Measurements from ENCODE around the gene RRAGC.

Gene RRAGC

DNA sequence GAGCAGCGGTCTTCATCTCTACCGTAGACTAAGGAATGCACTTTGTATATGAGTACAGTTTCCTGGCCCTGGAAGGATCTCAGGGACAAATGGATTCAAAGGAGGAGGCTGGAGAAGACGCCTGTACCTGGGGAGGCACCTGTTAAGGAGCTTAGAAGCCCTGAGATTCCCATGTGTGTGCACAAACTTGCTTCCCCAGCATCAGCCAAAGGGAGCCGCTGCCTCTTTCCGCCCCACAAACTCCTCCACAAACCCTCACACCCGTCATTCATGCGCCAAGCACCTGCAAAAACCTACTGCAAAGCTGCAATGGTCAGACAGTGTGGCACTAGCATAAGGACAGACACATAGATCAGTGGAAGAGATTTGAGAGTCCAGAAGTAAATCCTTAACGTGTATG is 54.5 kb downstream of the RRAGC start:
- Histone ChIP-seq H3K27me3 (ENCODE audit: insufficient read depth, low read length, poor library complexity) (peaks cover 1% of the 10 kb centered on the region), H3K36me3 (ENCODE audit: insufficient read depth, low read length) (no peaks in the 10 kb centered on the region), H3K79me2 (ENCODE audit: insufficient read depth, low read length) (no peaks in the 10 kb centered on the region), H4K20me1 (ENCODE audit: insufficient read depth, low read length) (no peaks in the 10 kb centered on the region), H3K4me3 (ENCODE audit: low read depth in 1 of 2, low read length in 2 of 2) (no peak overlapping the region), H3K27ac (ENCODE audit: low read length) (no peak overlapping the region), H2AFZ (ENCODE audit: low read depth, low read length) (no peak overlapping the region), H3K9me3 (ENCODE audit: insufficient read depth, low read length, severe bottlenecking) (no peaks in the 10 kb centered on the region), H3K4me1 (ENCODE audit: insufficient read depth, low read length) (no peaks in the 10 kb centered on the region), H3K9ac (ENCODE audit: low read depth, low read length) (no peak overlapping the region), H3K4me2 (ENCODE audit: insufficient read depth, low read length) (no peak overlapping the region)
- no peak for ATAC-seq (ENCODE audit: insufficient read depth, low read depth)
- no peak for DNase-seq
- TF ChIP-seq, protein P1, sequence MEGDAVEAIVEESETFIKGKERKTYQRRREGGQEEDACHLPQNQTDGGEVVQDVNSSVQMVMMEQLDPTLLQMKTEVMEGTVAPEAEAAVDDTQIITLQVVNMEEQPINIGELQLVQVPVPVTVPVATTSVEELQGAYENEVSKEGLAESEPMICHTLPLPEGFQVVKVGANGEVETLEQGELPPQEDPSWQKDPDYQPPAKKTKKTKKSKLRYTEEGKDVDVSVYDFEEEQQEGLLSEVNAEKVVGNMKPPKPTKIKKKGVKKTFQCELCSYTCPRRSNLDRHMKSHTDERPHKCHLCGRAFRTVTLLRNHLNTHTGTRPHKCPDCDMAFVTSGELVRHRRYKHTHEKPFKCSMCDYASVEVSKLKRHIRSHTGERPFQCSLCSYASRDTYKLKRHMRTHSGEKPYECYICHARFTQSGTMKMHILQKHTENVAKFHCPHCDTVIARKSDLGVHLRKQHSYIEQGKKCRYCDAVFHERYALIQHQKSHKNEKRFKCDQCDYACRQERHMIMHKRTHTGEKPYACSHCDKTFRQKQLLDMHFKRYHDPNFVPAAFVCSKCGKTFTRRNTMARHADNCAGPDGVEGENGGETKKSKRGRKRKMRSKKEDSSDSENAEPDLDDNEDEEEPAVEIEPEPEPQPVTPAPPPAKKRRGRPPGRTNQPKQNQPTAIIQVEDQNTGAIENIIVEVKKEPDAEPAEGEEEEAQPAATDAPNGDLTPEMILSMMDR (IDR thresholded peaks at IDR 0.05; ENCODE audit: borderline replicate concordance, extremely low read depth, low read length, poor library complexity, severe bottlenecking) = no peak

GRCh38 chr1:38804062-38804886 is 55.3 kb downstream of the RRAGC start:
- H3K4me3 ChIP-seq (ENCODE audit: low read depth in 1 of 2, low read length in 2 of 2) = no peak overlapping the region
- no peak overlapping the region for H3K4me2 ChIP-seq (ENCODE audit: insufficient read depth, low read length)

DNA sequence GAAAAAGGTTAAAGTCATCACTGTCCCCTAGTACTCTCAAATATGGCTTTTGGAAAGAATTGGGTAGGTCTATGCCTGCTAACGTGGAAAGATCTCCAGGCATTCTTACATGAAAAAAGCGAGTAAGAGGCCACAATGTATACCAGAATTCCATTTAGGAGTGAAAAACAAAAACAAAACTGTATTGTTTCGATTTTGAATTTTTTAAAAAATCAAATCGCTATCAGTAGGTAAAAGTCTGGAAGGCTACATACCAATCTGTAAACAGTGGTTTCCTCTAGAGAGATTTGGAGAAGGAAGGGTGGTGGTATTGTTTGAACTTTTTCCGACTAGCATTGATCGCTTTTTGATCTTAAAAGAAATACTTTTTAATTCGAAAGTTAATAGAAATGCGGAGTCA is 55.9 kb downstream of the RRAGC start:
- no peaks in the 10 kb centered on the region for H3K27me3 ChIP-seq (ENCODE audit: insufficient read depth, low read length, poor library complexity)
- TF ChIP-seq EZH2 (IDR thresholded peaks at IDR 0.05; ENCODE audit: borderline replicate concordance, low read depth, low read length, severe bottlenecking) = no peak
- TF ChIP-seq, protein P1 (IDR thresholded peaks at IDR 0.05; ENCODE audit: borderline replicate concordance, extremely low read depth, low read length, poor library complexity, severe bottlenecking) = no peak
- H3K79me2 ChIP-seq (ENCODE audit: insufficient read depth, low read length) = no peaks in the 10 kb centered on the region
- H3K9ac ChIP-seq (ENCODE audit: low read depth, low read length) = no peak overlapping the region
- no peaks in the 10 kb centered on the region for H3K9me3 ChIP-seq (ENCODE audit: insufficient read depth, low read length, severe bottlenecking)
- no peak overlapping the region for H2AFZ ChIP-seq (ENCODE audit: low read depth, low read length)
- no peak overlapping the region for H3K27ac ChIP-seq (ENCODE audit: low read length)
- H3K4me3 ChIP-seq (ENCODE audit: low read depth in 1 of 2, low read length in 2 of 2) = no peak overlapping the region
- H3K4me1 ChIP-seq (ENCODE audit: insufficient read depth, low read length) = no peaks in the 10 kb centered on the region
- DNase-seq = no peak
- no peak for ATAC-seq (ENCODE audit: insufficient read depth, low read depth)
- H3K36me3 ChIP-seq (ENCODE audit: insufficient read depth, low read length) = no peaks in the 10 kb centered on the region
- H4K20me1 ChIP-seq (ENCODE audit: insufficient read depth, low read length) = no peaks in the 10 kb centered on the region
- no peak overlapping the region for H3K4me2 ChIP-seq (ENCODE audit: insufficient read depth, low read length)

More at GRCh38 chr1:38804062-38804886, 55.3 kb downstream of the RRAGC start:
- no peaks in the 10 kb centered on the region for H3K9me3 ChIP-seq (ENCODE audit: insufficient read depth, low read length, severe bottlenecking)
- no peaks in the 10 kb centered on the region for H3K27me3 ChIP-seq (ENCODE audit: insufficient read depth, low read length, poor library complexity)
- H3K9ac ChIP-seq (ENCODE audit: low read depth, low read length) = no peak overlapping the region
- TF ChIP-seq, protein P1 (IDR thresholded peaks at IDR 0.05; ENCODE audit: borderline replicate concordance, extremely low read depth, low read length, poor library complexity, severe bottlenecking) = no peak
- no peak for TF ChIP-seq EZH2 (IDR thresholded peaks at IDR 0.05; ENCODE audit: borderline replicate concordance, low read depth, low read length, severe bottlenecking)
- H3K36me3 ChIP-seq (ENCODE audit: insufficient read depth, low read length) = no peaks in the 10 kb centered on the region
- H3K4me1 ChIP-seq (ENCODE audit: insufficient read depth, low read length) = no peaks in the 10 kb centered on the region
- DNase-seq = no peak
- H3K27ac ChIP-seq (ENCODE audit: low read length) = no peak overlapping the region
- no peaks in the 10 kb centered on the region for H3K79me2 ChIP-seq (ENCODE audit: insufficient read depth, low read length)
- no peak overlapping the region for H2AFZ ChIP-seq (ENCODE audit: low read depth, low read length)
- H4K20me1 ChIP-seq (ENCODE audit: insufficient read depth, low read length) = no peaks in the 10 kb centered on the region
- ATAC-seq (ENCODE audit: insufficient read depth, low read depth) = no peak

All from DND-41 (cell line).